ENCODE measurements around the gene FOXL2NB. TPM values are rescaled to one million over a fixed set of nuclear protein-coding genes. Genes with fewer than 3 reads are reported as not detected.

The FOXL2NB gene
- polyA plus RNA-seq, 1 donor from 2014 or later, result not detected

DNA sequence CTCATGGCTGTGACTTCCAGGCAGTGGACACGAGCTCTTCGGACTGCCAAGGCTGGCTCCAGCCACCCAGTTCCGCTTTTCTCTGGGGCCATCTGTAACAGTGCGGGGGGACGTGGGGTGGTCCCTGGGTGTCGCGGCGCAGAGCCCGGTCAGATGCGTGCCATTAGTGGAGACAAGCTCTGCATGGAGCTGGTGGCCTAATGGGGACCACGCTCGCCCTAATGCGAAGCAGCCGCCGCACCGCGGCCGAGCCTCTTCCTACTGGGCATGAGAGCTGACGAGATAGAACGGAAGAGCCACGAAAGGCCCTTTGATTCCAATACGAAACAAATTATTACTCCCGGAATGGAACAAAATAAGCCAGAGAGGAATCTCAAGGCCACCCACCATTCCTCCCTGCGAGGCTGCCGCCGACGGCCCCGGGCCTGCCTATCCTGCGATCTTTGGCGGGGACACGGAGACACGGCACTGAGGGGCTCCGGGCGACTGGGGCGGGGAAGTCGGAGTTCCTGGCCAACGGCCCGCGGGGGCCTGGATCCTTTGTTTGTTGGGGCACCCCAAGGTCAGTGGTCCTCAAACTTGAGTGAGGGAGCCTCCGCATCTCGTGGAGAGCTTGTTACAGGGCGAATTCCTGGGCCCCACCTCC is 18.2 kb upstream of the FOXL2NB start:
- Histone ChIP-seq H3K36me3 (ENCODE audit: insufficient read depth, low read length) (no peaks in the 10 kb centered on the region), H3K4me3 (ENCODE audit: low read length) (no peak overlapping the region), H3F3A (ENCODE audit: insufficient read depth, low read length, poor library complexity, severe bottlenecking) (no peaks in the 10 kb centered on the region), H3K27me3 (ENCODE audit: insufficient read depth, low read depth, low read length) (peaks cover 7% of the 10 kb centered on the region), H4K20me1 (ENCODE audit: insufficient read depth) (no peaks in the 10 kb centered on the region), H3K27ac (ENCODE audit: low read length) (no peak overlapping the region), H3K4me2 (ENCODE audit: low read length) (no peak overlapping the region), H3K79me2 (replicated peaks; ENCODE audit: insufficient read depth, low read length) (no peaks in the 10 kb centered on the region), H3K9me3 (ENCODE audit: low read length) (no peaks in the 10 kb centered on the region), H3K9me2 (ENCODE audit: insufficient read depth, low read length) (no peaks in the 10 kb centered on the region), H2AFZ (ENCODE audit: low read depth, low read length) (no peak overlapping the region), H3K9ac (ENCODE audit: low read length) (no peak overlapping the region)
- TF ChIP-seq TAF1 (IDR thresholded peaks at IDR 0.05; ENCODE audit: low read depth), result no peak
- TF ChIP-seq, protein P1, sequence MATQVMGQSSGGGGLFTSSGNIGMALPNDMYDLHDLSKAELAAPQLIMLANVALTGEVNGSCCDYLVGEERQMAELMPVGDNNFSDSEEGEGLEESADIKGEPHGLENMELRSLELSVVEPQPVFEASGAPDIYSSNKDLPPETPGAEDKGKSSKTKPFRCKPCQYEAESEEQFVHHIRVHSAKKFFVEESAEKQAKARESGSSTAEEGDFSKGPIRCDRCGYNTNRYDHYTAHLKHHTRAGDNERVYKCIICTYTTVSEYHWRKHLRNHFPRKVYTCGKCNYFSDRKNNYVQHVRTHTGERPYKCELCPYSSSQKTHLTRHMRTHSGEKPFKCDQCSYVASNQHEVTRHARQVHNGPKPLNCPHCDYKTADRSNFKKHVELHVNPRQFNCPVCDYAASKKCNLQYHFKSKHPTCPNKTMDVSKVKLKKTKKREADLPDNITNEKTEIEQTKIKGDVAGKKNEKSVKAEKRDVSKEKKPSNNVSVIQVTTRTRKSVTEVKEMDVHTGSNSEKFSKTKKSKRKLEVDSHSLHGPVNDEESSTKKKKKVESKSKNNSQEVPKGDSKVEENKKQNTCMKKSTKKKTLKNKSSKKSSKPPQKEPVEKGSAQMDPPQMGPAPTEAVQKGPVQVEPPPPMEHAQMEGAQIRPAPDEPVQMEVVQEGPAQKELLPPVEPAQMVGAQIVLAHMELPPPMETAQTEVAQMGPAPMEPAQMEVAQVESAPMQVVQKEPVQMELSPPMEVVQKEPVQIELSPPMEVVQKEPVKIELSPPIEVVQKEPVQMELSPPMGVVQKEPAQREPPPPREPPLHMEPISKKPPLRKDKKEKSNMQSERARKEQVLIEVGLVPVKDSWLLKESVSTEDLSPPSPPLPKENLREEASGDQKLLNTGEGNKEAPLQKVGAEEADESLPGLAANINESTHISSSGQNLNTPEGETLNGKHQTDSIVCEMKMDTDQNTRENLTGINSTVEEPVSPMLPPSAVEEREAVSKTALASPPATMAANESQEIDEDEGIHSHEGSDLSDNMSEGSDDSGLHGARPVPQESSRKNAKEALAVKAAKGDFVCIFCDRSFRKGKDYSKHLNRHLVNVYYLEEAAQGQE (IDR thresholded peaks at IDR 0.05; ENCODE audit: borderline replicate concordance), result no peak
- TF ChIP-seq POLR2AphosphoS5 (IDR thresholded peaks at IDR 0.05), result no peak
- no peak for TF ChIP-seq EP300 (conservative IDR thresholded peaks at IDR 0.05; ENCODE audit: poor library complexity, severe bottlenecking)

DNA sequence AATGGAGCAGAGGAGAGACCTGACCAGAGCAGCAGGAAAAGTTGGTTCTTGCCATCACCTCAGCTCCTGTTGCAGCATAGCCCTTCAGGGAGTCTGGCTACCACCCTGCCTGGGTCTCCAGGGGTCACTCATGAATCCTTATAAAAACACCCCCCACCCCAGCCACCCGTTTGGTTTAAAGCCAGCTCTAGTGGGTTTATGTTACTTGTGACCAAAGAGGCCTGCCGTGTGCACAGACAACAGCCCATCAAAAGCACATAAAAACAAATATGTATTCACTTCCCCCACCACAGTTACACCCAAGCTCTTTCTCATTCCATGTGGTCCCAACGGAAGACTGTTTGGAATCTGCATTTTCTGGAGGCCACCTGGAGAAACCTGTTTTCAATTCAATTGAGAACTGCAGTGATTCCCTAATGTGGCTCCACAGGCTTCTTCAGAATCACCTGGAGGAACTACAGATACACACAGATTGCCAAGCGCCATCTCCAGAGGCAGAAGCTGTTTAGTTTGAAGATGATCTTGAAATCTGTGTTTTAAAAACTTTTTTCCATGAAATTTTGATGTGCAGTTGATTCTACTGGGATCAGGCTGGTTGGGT is 13.8 kb upstream of the FOXL2NB start:
- no peaks in the 10 kb centered on the region for H3K9me2 ChIP-seq (ENCODE audit: insufficient read depth, low read length)
- TF ChIP-seq, protein P2, sequence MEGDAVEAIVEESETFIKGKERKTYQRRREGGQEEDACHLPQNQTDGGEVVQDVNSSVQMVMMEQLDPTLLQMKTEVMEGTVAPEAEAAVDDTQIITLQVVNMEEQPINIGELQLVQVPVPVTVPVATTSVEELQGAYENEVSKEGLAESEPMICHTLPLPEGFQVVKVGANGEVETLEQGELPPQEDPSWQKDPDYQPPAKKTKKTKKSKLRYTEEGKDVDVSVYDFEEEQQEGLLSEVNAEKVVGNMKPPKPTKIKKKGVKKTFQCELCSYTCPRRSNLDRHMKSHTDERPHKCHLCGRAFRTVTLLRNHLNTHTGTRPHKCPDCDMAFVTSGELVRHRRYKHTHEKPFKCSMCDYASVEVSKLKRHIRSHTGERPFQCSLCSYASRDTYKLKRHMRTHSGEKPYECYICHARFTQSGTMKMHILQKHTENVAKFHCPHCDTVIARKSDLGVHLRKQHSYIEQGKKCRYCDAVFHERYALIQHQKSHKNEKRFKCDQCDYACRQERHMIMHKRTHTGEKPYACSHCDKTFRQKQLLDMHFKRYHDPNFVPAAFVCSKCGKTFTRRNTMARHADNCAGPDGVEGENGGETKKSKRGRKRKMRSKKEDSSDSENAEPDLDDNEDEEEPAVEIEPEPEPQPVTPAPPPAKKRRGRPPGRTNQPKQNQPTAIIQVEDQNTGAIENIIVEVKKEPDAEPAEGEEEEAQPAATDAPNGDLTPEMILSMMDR (IDR thresholded peaks at IDR 0.05; ENCODE audit: poor library complexity, severe bottlenecking), result no peak
- TF ChIP-seq MXI1 (conservative IDR thresholded peaks at IDR 0.05; ENCODE audit: poor library complexity, severe bottlenecking) (no peak), RAD21 (conservative IDR thresholded peaks at IDR 0.05) (no peak), TAF1 (IDR thresholded peaks at IDR 0.05; ENCODE audit: low read depth) (no peak), EP300 (conservative IDR thresholded peaks at IDR 0.05; ENCODE audit: poor library complexity, severe bottlenecking) (no peak), EZH2 (IDR thresholded peaks at IDR 0.05; ENCODE audit: borderline replicate concordance, insufficient read depth, low read length, poor library complexity, severe bottlenecking) (no peak), POLR2AphosphoS5 (IDR thresholded peaks at IDR 0.05) (no peak), SMC3 (conservative IDR thresholded peaks at IDR 0.05; ENCODE audit: poor library complexity) (no peak)
- TF ChIP-seq, protein P1 (IDR thresholded peaks at IDR 0.05; ENCODE audit: borderline replicate concordance), result no peak
- H4K20me1 ChIP-seq (ENCODE audit: insufficient read depth), result no peaks in the 10 kb centered on the region
- no peak overlapping the region for H3K4me3 ChIP-seq (ENCODE audit: low read length)
- H2AFZ ChIP-seq (ENCODE audit: low read depth, low read length), result no peak overlapping the region
- H3K9me3 ChIP-seq (ENCODE audit: low read length), result no peaks in the 10 kb centered on the region
- H3F3A ChIP-seq (ENCODE audit: insufficient read depth, low read length, poor library complexity, severe bottlenecking), result no peaks in the 10 kb centered on the region
- no peak overlapping the region for H3K9ac ChIP-seq (ENCODE audit: low read length)
- H3K4me2 ChIP-seq (ENCODE audit: low read length), result no peak overlapping the region
- H3K36me3 ChIP-seq (ENCODE audit: insufficient read depth, low read length), result no peaks in the 10 kb centered on the region
- H3K27ac ChIP-seq (ENCODE audit: low read length), result no peak overlapping the region
- H3K27me3 ChIP-seq (ENCODE audit: insufficient read depth, low read depth, low read length), result peaks cover 51% of the 10 kb centered on the region
- no peaks in the 10 kb centered on the region for H3K79me2 ChIP-seq (replicated peaks; ENCODE audit: insufficient read depth, low read length)

Data from neural cell (in vitro differentiated cells).